Right lung (tissue), 5 donors: Measurements from ENCODE around the gene AGER. TPM values are rescaled to one million over a fixed set of nuclear protein-coding genes. Genes with fewer than 3 reads are reported as not detected.

Experiments
- DNase-seq, 2 donors: peaks; one replicate each; pipeline ENCODE4 v3.0.0-alpha.2; 2013
- polyA plus RNA-seq, 5 donors: library from polyadenylated mRNA; unstranded; fragments of 120-200 nt; gene quantifications; one replicate each; pipeline versions ENCODE4 v1.2.1 to v1.2.3, GENCODE V29; 2013; ENCODE audit warnings: inconsistent platforms in 1 of 5, low replicate concordance in 1 of 5; ENCODE audit not compliant: insufficient read length in 5 of 5, insufficient read depth in 1 of 5

Gene AGER
- polyA plus RNA-seq, 5 donors = 67.3 to 112 (median 80.4) TPM

GRCh38 chr6:32175322-32175710, 8.7 kb downstream of the AGER start:
- no peak for DNase-seq

DNA sequence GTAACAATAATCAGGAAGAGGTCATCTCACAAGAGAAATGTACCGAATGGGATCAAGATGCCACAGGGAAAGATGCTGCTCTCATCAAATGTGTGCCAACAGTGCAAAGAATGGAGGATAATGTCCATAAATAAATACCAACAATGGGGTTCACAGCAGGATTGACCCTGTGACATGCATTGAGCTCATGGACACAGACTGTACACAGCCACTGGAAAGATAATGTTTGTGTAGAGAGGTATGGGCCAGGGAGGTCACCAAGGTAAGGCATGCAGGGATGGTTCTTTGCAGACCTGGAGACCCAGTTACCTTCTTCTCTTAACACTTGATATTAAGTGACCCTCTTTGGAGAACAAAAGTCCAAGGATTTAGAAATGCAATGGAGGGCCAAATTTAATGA, 9.6 kb downstream of the AGER start:
- DNase-seq = no peak

DNA sequence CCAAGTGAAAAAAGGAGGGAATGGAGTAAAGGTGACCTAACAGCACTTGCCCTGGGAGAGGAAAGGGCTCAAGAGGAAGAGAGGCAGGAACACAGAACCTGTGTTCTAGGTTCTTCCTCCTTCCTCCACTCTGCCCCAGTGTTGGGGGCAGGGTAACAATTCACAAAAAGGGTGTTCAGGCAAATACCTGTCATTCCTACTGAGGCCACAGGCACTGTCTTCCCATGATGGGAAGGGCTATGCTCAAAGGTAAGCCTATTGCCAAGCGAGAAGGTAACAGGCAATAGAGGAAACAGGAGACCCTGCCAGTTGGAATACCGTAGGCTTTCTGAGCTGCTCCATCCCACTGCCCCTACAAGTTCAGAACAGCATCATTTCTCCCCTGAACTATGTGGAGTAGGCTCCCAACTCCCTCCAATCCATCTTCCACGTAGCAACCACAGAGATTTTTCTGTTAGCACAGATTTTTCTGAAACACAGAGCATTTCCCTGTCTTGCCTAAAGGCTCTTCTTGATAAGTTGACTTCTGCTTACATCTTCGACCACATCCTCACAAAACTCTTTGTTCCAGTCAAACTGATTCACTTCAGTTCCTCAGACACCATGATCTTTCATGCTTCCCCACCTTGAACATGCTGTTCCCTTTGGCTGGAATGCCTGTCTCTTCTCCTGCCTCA, 10.9 kb downstream of the AGER start:
- no peak for DNase-seq

- no peak for DNase-seq
Observed at GRCh38 chr6:32171234-32171633, 12.8 kb downstream of the AGER start.

GRCh38 chr6:32170294-32170693, 13.8 kb downstream of the AGER start:
- DNase-seq = no peak

DNA sequence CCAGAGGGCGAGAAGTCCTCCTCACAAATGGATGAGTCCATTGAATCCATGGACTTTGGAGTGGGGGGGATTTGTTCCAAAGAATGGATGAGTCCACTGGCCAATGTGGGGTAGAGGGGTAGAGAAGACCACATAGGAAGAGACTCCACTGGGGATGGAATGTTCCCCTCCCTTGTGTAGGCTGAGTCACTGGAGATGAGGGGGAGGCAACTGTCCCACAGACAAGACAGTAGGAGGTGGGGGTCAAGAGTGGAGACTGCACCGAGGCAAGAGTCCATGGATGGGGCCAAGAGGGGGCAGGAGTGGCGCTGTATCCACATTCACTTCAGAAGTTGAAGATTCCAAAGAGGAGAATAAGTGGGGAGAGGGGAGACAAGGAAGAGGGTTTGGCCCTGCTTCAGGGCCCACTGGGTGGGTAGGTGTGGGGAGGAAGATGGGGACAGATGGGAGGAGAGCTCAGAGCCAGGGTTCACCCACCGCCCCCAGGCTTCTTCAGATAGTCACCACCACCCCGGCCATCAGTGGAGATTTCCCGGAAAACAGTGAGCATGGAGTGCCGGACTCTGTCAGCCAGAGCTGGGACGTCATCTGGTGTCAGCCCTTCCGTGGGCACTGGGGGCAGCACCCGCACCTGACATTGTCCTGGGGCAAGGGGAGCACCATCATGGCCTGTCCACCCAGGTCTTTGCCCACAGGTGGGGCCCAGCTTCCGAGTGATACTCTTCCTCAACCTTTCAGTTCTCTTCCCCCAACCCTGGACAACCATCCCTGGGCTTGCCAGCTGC, 15.1 kb downstream of the AGER start:
- no peak for DNase-seq

- no peak for DNase-seq
Observed at GRCh38 chr6:32168350-32168749, 15.7 kb downstream of the AGER start.

DNA sequence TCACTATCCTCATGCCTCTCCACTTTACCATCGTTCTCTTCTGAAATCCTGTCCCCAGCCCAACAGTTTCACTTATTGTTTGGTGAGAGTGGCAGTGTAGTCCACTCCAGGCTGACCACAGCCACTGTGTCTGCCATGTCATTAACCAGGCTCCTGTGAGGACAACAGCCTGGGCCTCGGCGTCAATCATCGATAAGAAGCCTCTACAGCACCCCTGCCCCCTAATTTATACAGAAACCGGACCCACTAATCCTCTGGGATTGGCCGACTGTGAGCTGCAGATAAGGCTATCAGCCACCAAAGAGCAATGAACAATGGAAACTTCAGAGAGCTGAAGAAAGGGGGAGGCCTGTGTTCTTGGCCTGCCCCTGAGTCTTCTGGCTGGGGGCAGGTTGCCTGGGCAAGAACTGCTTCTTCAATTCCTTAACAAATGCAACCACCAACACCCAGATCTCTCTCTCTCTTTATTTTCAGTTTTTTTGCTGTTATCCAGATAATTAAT, 16.2 kb downstream of the AGER start:
- no peak for DNase-seq

- DNase-seq = no peak
Observed at GRCh38 chr6:32167154-32167760, 16.8 kb downstream of the AGER start.

GRCh38 chr6:32166411-32167061, 17.5 kb downstream of the AGER start:
- DNase-seq = no peak

- DNase-seq = no peak
Observed at GRCh38 chr6:32164295-32164694, 19.8 kb downstream of the AGER start, which contains the start of gene EGFL8. Gene EGFL8 (plus strand): TSS chr6:32164595. CDS start chr6:32166166, 1,571 bp downstream.

DNA sequence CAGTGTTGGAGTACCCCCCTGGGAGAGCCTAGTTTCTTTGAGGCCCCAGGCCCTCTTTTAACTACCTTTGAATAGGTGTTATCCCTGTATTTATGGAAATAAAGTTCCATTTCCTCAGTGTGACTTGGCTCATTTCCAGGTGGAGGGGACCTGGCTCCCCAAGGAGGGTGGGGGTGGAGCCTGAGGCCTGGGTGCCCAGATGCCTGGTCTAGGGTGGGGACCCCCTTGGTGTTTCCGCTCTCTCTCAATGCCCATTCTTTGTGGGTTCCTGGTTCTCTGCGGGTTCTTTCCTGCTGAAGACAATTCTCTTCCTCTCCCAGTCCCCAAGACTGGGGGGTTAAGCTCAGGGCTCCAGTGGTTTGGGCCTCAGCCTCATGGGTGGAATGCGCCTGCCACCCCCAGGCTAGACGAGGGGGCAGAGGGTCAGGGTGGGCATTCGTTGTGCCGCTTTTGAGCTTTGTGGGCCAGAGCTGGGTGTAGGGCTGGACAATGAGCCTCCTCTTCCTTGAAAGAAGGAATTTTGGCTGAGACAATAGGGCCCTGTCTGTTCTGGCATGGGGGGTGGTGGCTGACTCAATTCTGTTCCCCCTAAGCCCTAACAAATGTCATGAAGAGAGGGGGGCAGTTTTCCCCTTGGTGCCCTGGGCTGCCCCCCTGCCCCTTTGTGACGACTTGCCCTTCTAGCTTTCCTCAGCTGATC, 20.3 kb downstream of the AGER start:
- no peak for DNase-seq

DNA sequence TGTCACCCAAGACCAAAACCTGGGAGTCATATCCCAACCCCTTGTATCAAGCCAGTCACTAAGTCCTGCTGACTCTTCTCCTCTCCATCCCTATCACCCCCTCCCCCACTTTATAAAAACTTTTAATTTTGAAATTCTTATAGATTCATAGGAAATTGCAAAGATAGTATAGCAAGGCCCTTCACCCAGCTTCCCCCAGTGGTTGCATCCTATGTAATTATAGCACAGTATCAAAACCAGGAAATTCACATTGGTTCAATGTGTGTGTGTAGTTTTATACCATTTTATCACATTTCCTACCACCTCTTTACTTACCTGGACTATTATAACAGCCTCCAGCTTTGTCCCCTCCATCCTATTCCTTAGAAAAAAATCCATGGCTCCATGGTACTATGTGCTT, 26.0 kb downstream of the AGER start:
- DNase-seq = no peak

- no peak for DNase-seq
Observed at GRCh38 chr6:32156891-32157290, 27.2 kb downstream of the AGER start.

GRCh38 chr6:32154514-32155161, 29.4 kb downstream of the AGER start:
- no peak for DNase-seq

DNA sequence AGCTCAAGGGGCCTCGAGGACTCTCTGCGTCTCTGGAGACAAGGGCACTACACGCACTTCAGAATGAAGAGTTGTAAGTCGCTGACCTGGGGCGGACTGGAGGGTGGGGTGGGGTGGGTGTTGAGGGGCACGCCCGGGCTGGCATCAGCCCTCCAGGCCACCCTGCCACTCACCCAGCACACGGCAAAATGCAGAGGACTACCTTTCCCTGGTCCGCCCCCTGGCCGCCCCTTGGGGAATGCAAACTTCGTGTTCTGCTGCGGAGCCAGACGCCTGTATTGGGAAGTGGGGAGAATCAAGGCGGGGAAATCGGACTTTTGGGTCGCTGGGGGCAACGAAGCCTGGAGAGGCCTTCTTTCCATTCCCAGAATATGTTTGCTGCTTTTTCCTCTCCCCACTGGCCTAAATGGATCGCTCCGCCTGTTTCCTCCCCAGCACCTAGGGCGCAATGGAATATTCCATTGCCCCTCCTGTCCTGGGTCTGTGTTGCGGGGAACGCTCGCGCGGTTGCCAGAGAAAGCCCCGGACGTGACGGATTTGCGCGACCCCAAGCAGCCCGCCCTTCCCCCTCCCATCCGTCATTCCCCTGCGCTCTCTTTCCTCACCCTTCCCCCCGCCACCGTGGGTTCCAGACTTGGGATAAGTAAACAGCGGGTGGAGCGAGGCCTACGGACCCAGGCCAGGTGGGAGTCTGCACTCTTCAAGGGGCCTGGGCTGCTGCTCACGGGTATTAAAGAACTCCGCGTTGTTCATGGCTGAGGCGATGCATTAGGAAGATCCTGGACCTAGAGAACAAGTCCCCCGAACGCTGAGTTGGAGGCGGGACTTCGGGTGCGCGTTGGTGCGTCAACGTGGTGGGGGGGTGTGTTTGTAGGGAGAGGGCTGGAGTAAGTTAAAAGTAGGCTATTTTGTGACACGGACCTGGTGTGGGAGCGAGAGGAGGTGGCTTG, 30.2 kb downstream of the AGER start, which contains the start of gene PPT2:
Gene PPT2 (plus strand): TSS at position 578 of the 950 bp plus-strand sequence. CDS start 454 bp downstream, outside the sequence.
- peak; percentile 94 to 95 for DNase-seq

DNA sequence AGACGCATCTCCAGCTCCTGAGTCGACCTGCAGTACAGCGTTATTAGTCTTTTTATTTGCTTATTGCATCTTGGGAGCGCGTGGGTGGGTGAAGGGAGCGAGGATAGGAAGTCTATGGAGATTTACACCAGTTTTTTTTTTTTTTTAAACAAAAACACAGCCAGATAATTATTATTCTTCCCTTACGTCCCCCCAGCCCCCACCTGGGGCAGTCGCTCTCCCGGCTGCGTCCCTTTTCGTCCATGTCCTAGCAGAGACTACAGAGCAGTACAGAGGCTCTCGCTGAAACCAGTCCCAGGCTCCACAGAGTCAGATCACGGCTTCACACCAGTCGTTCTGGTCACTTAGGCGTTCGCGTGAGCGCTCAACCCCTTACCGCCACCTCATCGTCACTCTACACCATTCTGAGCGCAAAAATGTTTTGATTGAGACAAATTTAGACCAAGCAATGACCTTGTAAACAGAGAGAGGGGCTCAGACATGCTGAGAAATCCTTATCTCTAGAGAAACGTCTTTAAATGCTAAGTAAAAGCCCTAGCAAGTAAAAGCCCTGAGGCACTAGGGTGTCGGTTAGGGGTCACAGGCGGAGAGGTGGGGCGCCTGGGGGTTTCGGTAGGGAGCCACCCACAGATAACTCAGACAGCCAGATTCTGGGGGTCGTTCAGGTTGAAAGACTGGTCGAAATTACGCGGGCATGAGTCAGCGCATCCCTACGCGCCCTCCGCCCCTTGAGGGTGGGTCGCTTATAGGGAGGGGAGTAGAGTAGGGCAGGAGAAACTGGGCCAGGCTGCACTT, 31.1 kb downstream of the AGER start:
- no peak for DNase-seq

GRCh38 chr6:32151863-32152768, 31.9 kb downstream of the AGER start, which contains the start of gene PRRT1:
Gene PRRT1 (minus strand): TSS chr6:32151939. CDS start chr6:32151827, 112 bp downstream.
- DNase-seq = no peak
